Measurements from ENCODE around the gene AP1M1. TPM values are rescaled to one million over a fixed set of nuclear protein-coding genes. Genes with fewer than 3 reads are reported as not detected.

The AP1M1 gene
- total RNA-seq, 6 donors from 2014 or later = 45.7 to 87.7 (median 62.5) TPM

DNA sequence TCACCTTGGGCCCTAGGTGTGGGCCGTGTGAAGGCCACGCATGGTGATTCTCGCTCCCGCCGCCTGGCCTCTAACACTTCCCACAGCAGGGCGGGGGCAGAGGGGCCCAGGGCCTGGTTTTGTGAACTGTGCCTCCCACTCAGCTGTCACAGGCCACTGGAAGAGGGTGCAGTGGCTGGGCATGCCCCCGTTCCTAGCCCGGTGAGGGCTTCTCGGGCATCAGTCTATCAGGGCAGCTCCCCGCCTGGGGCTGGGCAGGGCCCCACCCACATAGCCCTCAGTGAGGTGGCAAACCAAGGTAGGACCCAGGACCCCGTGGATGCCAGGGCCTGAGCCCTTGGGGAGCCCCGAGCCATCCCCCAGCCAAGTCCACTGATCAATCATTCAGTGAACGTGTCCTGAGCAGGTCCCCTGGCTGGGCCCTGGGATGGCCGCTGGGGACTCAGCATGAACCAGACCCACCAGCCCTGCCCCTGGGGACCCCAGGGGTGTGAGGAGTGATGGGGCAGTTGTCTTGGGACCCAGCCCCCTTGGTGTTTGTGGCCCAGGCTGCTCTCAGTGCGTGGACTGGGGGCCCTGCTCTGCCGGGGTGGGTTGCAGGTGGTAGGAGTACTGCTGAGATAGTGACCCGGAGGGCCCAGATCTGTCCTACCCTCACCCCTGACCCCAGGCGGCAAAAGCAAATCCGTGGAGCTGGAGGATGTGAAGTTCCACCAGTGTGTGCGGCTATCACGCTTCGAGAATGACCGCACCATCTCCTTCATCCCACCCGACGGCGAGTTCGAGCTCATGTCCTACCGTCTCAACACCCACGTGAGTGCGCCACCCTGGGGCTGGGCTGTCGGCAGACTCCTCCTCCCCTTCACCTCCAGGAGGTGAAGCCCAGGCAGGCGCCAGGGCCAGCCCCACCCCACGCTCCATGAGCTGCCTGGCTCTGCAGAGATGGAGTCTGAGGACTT, 29.4 kb downstream of the AP1M1 start:
- no peak for TF ChIP-seq EP300 (IDR thresholded peaks at IDR 0.05)
- TF ChIP-seq POLR2A (IDR thresholded peaks at IDR 0.05) = no peak
- no peak for ATAC-seq (ENCODE audit: low FRiP score in 2 of 2)
- 91 to 93% methylated on average over 20 to 32 of the region's 33 CpGs for WGBS, 2 donors
- Histone ChIP-seq H3K4me3 (no peak overlapping the region), H3K4me1 (no peaks in the 10 kb centered on the region), H3K9me3 (peaks cover 0 to 3% (median 1%) of the 10 kb centered on the region in 4 donors), H3K36me3 (peaks cover 22 to 98% (median 86%) of the 10 kb centered on the region in 4 donors), H3K27ac (no peak overlapping the region), H3K27me3 (no peaks in the 10 kb centered on the region)
- DNase-seq = peak in 1 of 2 donors; percentile 54

DNA sequence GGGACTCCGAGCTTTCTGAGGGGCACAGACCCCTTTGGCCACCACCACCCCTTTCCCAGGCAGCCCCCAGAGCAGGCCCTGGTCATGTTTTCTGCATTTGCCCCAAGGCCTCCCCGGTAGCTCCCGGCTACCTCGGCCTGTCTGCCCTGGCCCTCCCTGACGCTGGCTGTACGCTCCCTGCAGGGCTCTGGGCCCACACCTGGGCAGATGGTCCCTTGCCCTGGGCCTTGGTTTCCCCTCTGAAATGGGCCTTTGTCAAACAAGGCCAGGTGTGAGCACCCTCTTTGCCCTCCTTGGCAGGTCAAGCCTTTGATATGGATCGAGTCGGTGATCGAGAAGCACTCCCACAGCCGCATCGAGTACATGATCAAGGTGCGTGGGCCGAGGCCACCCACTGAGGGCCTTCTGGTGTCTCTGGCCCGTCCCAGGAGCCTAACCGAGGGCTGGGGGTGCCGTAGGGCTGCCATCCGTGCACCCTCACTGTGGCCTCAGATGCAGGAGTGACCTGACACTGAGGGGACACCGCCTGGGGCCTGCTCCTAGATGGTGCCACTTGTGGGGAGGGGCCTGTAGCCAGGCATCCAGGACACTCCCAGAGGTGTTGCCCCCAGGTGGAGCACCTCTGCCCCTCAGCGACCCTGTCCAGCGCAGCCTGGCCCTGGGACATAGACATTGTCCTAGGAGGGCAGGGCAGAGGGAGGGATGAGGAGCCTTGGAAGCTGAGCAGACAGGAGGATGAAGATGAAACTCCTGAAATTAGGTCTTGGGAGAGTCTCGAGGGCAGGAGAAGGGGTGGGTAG, 30.3 kb downstream of the AP1M1 start:
- no peaks in the 10 kb centered on the region for H3K27me3 ChIP-seq
- H3K4me1 ChIP-seq = no peaks in the 10 kb centered on the region
- DNase-seq = peak in 1 of 2 donors; percentile 41
- peaks cover 22 to 98% (median 87%) of the 10 kb centered on the region in 4 donors for H3K36me3 ChIP-seq
- H3K9me3 ChIP-seq = no peaks in the 10 kb centered on the region
- no peak overlapping the region for H3K27ac ChIP-seq
- no peak for ATAC-seq (ENCODE audit: low FRiP score in 2 of 2)
- no peak for TF ChIP-seq POLR2A (IDR thresholded peaks at IDR 0.05)
- TF ChIP-seq, protein P1, sequence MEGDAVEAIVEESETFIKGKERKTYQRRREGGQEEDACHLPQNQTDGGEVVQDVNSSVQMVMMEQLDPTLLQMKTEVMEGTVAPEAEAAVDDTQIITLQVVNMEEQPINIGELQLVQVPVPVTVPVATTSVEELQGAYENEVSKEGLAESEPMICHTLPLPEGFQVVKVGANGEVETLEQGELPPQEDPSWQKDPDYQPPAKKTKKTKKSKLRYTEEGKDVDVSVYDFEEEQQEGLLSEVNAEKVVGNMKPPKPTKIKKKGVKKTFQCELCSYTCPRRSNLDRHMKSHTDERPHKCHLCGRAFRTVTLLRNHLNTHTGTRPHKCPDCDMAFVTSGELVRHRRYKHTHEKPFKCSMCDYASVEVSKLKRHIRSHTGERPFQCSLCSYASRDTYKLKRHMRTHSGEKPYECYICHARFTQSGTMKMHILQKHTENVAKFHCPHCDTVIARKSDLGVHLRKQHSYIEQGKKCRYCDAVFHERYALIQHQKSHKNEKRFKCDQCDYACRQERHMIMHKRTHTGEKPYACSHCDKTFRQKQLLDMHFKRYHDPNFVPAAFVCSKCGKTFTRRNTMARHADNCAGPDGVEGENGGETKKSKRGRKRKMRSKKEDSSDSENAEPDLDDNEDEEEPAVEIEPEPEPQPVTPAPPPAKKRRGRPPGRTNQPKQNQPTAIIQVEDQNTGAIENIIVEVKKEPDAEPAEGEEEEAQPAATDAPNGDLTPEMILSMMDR (IDR thresholded peaks at IDR 0.05) = no peak
- TF ChIP-seq EP300 (IDR thresholded peaks at IDR 0.05) = no peak
- no peak for TF ChIP-seq POLR2AphosphoS5 (IDR thresholded peaks at IDR 0.05)
- WGBS, 2 donors = 96 to 97% methylated on average over 12 to 19 of the region's 21 CpGs
- H3K4me3 ChIP-seq = no peak overlapping the region

DNA sequence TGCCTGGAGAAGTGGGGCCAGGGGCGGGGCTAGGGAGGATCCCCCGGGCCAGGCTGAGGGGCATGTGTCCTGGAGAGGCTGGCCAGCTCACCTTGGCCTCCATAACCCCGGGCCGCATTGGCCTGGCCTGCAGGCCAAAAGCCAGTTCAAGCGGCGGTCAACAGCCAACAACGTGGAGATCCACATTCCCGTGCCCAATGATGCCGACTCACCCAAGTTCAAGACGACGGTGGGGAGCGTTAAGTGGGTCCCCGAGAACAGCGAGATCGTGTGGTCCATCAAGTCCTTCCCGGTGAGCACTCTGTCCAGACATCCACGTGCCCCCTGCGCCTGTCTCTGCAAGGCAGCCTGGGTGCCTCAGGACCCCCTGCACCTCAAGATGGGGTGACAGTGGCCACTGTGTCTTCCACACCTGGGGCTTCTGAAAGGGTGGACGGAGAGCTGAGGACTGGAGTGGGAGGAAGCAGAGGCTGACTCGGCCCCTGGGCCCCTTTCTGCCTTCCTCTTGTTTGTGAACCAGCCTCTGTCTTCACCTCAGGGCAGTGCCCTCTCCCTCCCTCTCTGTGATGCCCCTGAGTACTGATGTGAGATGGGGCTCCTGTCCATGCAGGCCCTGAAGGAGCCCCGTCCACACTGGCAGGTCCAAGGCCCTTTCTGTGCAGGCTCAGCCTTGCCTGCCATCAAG, 31.1 kb downstream of the AP1M1 start:
- no peak for TF ChIP-seq POLR2AphosphoS5 (IDR thresholded peaks at IDR 0.05)
- TF ChIP-seq, protein P1 (IDR thresholded peaks at IDR 0.05) = no peak
- TF ChIP-seq EP300 (IDR thresholded peaks at IDR 0.05) = no peak
- TF ChIP-seq POLR2A (IDR thresholded peaks at IDR 0.05) = no peak
- H3K4me1 ChIP-seq = no peaks in the 10 kb centered on the region
- ATAC-seq (ENCODE audit: low FRiP score in 2 of 2) (no peak), DNase-seq (peak in 1 of 2 donors; percentile 41)
- H3K9me3 ChIP-seq = no peaks in the 10 kb centered on the region
- H3K27ac ChIP-seq = no peak overlapping the region
- no peak overlapping the region for H3K4me3 ChIP-seq
- H3K27me3 ChIP-seq = no peaks in the 10 kb centered on the region
- 91 to 92% methylated on average over 15 to 21 of the region's 21 CpGs for WGBS, 2 donors
- peaks cover 22 to 98% (median 87%) of the 10 kb centered on the region in 4 donors for H3K36me3 ChIP-seq

DNA sequence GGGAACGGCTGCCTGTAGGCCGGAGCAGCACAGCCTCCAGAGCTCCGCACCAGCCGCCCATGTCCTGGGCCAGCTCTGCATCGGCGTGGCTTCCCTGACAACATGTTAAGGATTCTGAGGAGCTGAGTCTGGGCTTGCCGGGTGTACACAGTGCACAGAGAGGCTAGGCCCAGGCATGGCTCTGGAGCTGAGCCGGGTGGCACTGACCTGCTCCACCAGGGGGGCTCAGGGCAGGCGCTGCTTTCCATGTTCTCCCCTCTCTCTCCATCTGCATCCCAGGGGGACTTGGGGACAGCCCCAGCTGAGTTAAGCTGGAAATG, 31.6 kb downstream of the AP1M1 start:
- TF ChIP-seq, protein P1 (IDR thresholded peaks at IDR 0.05) = no peak
- TF ChIP-seq POLR2A (IDR thresholded peaks at IDR 0.05) (no peak), POLR2AphosphoS5 (IDR thresholded peaks at IDR 0.05) (no peak), EP300 (IDR thresholded peaks at IDR 0.05) (no peak)
- no peak overlapping the region for H3K4me3 ChIP-seq
- ATAC-seq (ENCODE audit: low FRiP score in 2 of 2) (no peak), DNase-seq (peak in 1 of 2 donors; percentile 46)
- no peaks in the 10 kb centered on the region for H3K4me1 ChIP-seq
- no peak overlapping the region for H3K27ac ChIP-seq
- H3K9me3 ChIP-seq = no peaks in the 10 kb centered on the region
- 88 to 89% methylated on average over 3 to 9 of the region's 9 CpGs for WGBS, 2 donors
- peaks cover 20 to 98% (median 88%) of the 10 kb centered on the region in 4 donors for H3K36me3 ChIP-seq
- no peaks in the 10 kb centered on the region for H3K27me3 ChIP-seq
